A549 treated with Hydrocortisone at 1 μM for 4 hours (cell line): ENCODE results near the gene COL11A2. TPM values are rescaled to one million over a fixed set of nuclear protein-coding genes. Genes with fewer than 3 reads are reported as not detected.

ENCODE experiments used
- total RNA-seq: library from RNA; stranded (reverse); fragments of 200-300 nt; extraction: Qiagen RNA extraction; gene quantifications from 5 replicates; pipeline ENCODE4 v1.2.3, GENCODE V29; 2022

COL11A2 gene
- total RNA-seq, result 0.52 to 0.93 TPM (median 0.73 TPM) in 5 replicates

GRCh38 chr6:33192105-33192646 is at the start of gene COL11A2:
COL11A2 (minus strand) TSS chr6:33192467; CDS start chr6:33192240, 227 bp downstream.

GRCh38 chr6:33208091-33208967 is 16.1 kb upstream of the COL11A2 start, which contains the start of gene RING1:
RING1 (plus strand) TSS chr6:33208500; CDS start chr6:33208823, 323 bp downstream.

DNA sequence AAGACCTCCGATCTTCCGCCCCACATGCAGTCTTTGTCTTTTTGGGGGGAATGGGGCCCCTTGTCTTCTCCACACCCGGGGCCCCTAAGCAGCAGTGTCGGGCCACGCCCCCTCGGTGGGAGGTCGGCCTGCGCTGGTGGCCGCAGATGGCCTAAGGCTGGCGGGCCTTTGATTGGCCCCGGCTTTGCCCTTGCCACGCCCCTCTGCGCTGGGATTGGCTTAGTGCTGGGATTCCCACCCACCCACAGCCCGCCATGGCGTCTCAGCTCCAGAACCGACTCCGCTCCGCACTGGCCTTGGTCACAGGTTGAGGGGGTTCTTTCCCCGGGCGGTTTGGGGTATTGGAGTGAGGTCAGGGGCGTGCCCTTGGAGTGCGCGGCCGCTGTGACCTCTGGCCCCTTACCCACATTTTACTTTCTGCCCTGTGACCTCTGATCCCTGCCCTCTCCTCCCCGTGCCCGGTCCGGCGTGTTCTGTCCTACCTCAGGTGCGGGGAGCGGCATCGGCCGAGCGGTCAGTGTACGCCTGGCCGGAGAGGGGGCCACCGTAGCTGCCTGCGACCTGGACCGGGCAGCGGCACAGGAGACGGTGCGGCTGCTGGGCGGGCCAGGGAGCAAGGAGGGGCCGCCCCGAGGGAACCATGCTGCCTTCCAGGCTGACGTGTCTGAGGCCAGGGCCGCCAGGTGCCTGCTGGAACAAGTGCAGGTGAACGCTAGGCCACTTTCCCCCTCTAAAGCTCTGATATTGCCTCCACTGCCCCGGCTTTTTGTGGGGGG is 12.3 kb upstream of the COL11A2 start, which contains the start of gene HSD17B8:
HSD17B8 (plus strand) TSS at position 241 of the 776 bp plus-strand sequence; CDS start at position 255, 14 bp downstream.

DNA sequence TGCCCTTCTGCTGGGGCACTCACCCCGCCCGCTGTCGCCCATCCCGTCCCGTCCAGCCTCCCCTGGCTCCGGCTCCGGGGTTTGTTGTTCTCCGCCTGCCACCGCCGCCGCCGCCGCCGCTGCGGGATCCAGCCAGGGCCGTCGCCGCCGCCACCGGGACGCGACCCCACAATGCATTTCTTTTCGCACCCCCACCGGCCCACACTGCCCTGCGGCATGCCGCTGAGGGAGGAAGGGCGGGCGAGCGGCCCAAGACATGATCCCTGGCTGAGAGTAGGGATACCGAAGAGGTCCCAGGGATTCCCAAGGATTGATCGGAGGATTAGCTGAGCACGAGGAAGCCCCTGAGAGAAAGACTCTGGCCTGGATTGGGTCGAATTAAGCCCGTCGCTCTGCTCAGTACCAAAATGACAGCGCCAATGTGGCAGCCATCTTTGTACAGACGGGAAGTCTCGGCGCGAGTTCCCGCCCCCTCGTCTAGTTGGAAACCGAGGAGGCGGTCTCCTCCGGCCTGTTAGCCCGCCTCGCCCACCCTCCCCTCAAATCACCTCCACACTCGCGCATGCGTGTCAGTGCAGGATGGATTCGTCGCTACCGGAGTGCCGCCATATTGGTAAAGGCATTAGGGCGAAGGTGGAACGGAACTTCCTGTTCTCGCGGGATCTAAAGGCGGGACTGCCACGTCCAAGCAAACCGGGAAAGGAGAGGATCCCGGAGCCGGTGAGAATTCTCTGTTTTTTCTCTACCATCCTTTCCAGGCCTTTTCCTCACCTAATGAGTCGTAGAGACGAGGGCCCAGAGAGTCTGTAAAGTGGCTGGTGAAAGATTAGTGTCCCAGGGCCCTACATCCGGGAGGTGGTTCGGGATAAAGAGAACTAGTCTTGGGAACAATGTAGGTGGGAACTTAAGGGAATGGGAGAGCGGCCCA is 8.2 kb upstream of the COL11A2 start, which contains the start of the genes RXRB and SLC39A7:
RXRB (minus strand) TSS at position 447 of the 928 bp plus-strand sequence; CDS start at position 258, 189 bp downstream.
SLC39A7 (plus strand) TSS at position 649 of the 928 bp plus-strand sequence. CDS start 379 bp downstream, outside the sequence.

Other genes starting within 250 kb of the COL11A2 start
- 3.2 to 3.9 TPM (median 3.3 TPM) in 5 replicates for gene HLA-DMA, start 239.4 kb downstream of the COL11A2 start, total RNA-seq
- 108 to 139 TPM (median 123 TPM) in 5 replicates for gene BRD2, start 223.9 kb downstream of the COL11A2 start, total RNA-seq
- 0.06 TPM in 1 of 5 replicates, not detected in the others for gene HLA-DOA, start 182.9 kb downstream of the COL11A2 start, total RNA-seq
- gene HLA-DPA1, start 118.8 kb downstream of the COL11A2 start, total RNA-seq, result 0.08 to 0.25 TPM in 2 of 5 replicates, not detected in the others
- gene HLA-DPB1, start 116.5 kb downstream of the COL11A2 start, total RNA-seq, result 0.05 TPM in 1 of 5 replicates, not detected in the others
- 18.4 to 21.6 TPM (median 20.6 TPM) in 5 replicates for gene RXRB, start 8.2 kb upstream of the COL11A2 start, total RNA-seq
- 98.2 to 128 TPM (median 107 TPM) in 5 replicates for gene SLC39A7, start 8.4 kb upstream of the COL11A2 start, total RNA-seq
- gene HSD17B8, start 12.2 kb upstream of the COL11A2 start, total RNA-seq, result 12.2 to 16.7 TPM (median 14.9 TPM) in 5 replicates
- 20.3 to 25.5 TPM (median 23.6 TPM) in 5 replicates for gene RING1, start 16.0 kb upstream of the COL11A2 start, total RNA-seq
- gene VPS52, start 79.4 kb upstream of the COL11A2 start, total RNA-seq, result 16.0 to 19.1 TPM (median 17.0 TPM) in 5 replicates
- 2,510 to 2,725 TPM (median 2,552 TPM) in 5 replicates for gene RPS18, start 79.6 kb upstream of the COL11A2 start, total RNA-seq
- 0.56 to 1.2 TPM (median 0.95 TPM) in 5 replicates for gene B3GALT4, start 84.7 kb upstream of the COL11A2 start, total RNA-seq
- gene WDR46, start 96.8 kb upstream of the COL11A2 start, total RNA-seq, result 48.8 to 53.2 TPM (median 50.6 TPM) in 5 replicates
- gene PFDN6, start 97.1 kb upstream of the COL11A2 start, total RNA-seq, result 95.0 to 118 TPM (median 104 TPM) in 5 replicates
- 11.7 to 14.0 TPM (median 13.1 TPM) in 5 replicates for gene RGL2, start 106.5 kb upstream of the COL11A2 start, total RNA-seq
- 35.1 to 42.4 TPM (median 36.9 TPM) in 5 replicates for gene TAPBP, start 121.6 kb upstream of the COL11A2 start, total RNA-seq
- gene ZBTB22, start 125.3 kb upstream of the COL11A2 start, total RNA-seq, result 2.4 to 3.4 TPM (median 3.3 TPM) in 5 replicates
- 34.5 to 41.5 TPM (median 34.7 TPM) in 5 replicates for gene DAXX, start 130.5 kb upstream of the COL11A2 start, total RNA-seq
- 42.3 to 45.8 TPM (median 44.0 TPM) in 5 replicates for gene KIFC1, start 199.4 kb upstream of the COL11A2 start, total RNA-seq
- gene PHF1, start 218.5 kb upstream of the COL11A2 start, total RNA-seq, result 14.2 to 18.0 TPM (median 15.3 TPM) in 5 replicates
- 167 to 226 TPM (median 199 TPM) in 5 replicates for gene CUTA, start 225.6 kb upstream of the COL11A2 start, total RNA-seq
- 3.1 to 4.8 TPM (median 4.4 TPM) in 5 replicates for gene SYNGAP1, start 227.6 kb upstream of the COL11A2 start, total RNA-seq